Measurements from ENCODE around the gene LRRN2.

- no peak for TF ChIP-seq CTCF (IDR thresholded peaks at IDR 0.05)
- no peak for TF ChIP-seq EP300 (IDR thresholded peaks at IDR 0.05)
- TF ChIP-seq POLR2A (IDR thresholded peaks at IDR 0.05), result no peak
- peak in 2 of 4 donors; percentile 13 to 25 for TF ChIP-seq POLR2AphosphoS5 (IDR thresholded peaks at IDR 0.05)
Observed at GRCh38 chr1:204650911-204651570, 34.5 kb downstream of the LRRN2 start.

All from sigmoid colon (tissue), 4 donors.